Lung microvascular endothelial cell (primary cell): Measurements from ENCODE around the gene NSFL1C. TPM values are rescaled to one million over a fixed set of nuclear protein-coding genes. Genes with fewer than 3 reads are reported as not detected.

Source experiments
- DNase-seq, 2 donors: peaks; one replicate each; pipeline versions ENCODE4 v3.0.0 to v3.0.0-alpha.2; 2010; ENCODE audit warnings: low read depth in 2 of 2
- total RNA-seq: library from RNA; depleted of rRNA; stranded (reverse); fragments of >200 nt; gene quantifications from 2 replicates; pipeline ENCODE4 v1.2.1, GENCODE V29; 2014

The NSFL1C gene
- total RNA-seq, 1 donor from 2014 or later, result 20.6 TPM

- DNase-seq, result no peak
These were observed 17.9 kb upstream of the NSFL1C start for GRCh38 chr20:1484438-1485116.

DNA sequence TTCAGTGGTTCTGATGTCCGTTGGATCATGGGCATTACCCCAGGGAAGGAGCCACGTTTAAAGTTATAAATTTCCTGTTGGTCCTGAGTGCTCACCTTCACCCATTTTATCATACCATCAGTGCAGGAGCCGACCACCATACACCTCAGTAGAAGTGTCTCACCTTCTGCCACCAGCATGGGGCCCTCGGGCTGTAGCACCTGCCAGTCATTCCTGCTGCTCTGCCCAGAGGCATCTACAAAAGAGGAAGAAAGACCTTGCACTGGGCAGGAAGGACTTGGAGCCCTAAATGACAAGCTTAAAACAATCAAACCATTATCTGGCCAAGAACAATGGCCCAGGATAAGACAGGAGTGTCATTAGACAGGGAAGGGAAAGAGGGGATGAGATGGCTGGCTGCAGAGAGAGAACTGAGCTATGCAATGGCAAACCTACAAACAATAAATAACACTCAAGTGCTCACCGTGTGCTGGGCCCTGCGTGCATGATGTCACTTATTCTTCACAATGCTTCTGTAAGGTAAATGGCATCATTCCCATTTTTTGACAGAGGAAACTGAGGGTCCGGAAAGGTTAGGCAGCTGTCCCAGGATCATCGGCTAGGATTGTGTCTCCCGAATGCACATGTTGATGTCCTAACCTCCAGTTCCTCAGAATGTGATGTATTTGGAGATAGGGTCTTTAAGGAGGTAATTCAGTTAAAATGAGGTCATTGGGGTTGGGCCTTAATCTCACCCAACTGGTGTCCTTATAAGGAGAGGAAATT is 13.4 kb upstream of the NSFL1C start:
- DNase-seq, result no peak

GRCh38 chr20:1478566-1478965 is 11.9 kb upstream of the NSFL1C start:
- DNase-seq, result no peak

DNA sequence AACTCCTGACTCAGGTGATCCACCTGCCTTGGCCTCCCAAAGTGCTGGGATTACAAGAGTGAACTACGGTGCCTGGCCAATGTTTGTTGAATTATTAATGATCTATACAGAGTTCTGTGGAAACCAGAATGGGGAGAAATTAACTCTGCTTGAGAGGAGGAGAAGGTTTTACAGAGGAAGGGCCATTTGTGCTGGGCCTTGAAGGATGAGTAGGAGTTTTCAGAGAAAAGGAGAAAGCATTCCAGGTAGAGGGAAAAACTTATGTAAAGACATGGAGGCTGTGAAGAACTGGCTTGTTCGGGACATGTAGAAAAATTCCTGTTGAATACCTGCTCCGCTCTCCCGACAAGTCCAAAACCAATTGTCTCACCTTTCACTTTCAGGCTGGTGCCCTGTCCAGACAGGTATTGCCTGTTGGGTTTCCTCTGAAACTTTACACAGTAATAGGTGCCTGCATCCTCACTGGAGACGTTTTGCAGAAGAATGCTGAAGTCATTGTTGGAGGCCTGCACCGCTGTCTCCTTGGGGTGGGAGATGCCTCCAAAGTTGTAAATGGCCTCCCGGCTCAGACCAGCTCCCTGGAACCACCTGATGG is 11.3 kb upstream of the NSFL1C start:
- DNase-seq, result no peak

GRCh38 chr20:1474817-1475603 is 8.4 kb upstream of the NSFL1C start:
- DNase-seq, result peak; percentile 26 to 27

DNA sequence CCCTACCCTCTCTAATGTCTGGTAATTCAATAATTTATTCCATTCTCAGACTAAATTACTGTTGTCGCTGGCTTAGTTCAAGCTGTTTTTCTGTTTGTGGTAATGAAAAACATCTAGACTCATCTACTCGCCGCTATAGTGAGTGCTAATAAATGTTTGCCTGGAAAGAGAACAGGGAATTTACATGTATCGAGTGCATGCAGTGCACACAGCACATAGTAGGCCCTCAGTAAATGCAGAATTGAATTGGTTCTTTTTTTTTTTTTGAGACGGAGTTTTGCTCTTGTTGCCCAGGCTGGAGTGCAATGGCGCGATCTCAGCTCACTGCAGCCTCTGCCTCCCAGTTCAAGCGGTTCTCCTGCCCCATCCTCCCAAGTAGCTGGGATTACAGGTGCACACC is 7.7 kb upstream of the NSFL1C start:
- DNase-seq, result no peak

DNA sequence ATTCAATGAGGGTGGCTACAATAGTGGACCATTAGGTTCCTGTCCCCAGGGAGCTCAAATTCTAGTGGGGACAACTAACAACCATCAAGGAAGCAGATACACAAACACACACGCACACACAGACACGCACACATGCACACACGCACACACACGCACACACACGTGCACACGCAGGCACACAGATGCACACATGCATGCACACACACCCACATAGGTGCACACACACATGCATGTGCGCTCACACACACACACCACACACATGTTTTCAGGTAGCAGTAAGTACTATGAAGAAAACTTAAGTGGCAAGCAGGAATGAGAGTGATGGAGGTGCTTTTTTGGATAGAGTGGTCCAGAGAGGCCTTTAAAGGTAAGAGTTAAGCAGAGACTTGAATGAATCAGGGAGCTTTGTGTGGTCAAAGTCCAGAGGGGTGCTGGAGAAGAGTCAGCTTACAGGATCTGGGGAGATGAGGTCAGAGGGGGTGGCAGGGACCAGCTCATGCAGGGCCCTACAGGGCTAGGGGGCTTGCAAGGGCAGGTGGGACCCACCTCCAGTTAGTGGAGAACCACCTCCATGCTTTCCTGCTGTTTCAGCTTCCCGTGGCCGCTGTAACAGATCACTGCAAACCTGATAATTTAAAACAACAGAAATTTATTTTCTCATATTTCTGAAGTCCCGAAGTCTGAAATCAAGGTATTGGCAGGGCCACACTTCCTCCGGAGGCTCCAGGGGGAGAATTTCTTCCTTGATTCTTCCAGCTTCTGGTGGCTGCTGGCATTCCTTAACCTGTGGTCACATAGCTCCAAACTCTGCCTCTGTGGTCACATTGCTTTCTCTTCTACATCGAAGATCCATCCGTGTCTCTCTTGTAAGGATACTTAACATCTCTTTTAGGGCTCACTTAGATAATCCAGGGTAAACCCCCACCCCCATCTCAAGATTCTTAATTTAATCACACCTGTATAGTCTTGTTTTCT is 6.9 kb upstream of the NSFL1C start:
- DNase-seq, result no peak

DNA sequence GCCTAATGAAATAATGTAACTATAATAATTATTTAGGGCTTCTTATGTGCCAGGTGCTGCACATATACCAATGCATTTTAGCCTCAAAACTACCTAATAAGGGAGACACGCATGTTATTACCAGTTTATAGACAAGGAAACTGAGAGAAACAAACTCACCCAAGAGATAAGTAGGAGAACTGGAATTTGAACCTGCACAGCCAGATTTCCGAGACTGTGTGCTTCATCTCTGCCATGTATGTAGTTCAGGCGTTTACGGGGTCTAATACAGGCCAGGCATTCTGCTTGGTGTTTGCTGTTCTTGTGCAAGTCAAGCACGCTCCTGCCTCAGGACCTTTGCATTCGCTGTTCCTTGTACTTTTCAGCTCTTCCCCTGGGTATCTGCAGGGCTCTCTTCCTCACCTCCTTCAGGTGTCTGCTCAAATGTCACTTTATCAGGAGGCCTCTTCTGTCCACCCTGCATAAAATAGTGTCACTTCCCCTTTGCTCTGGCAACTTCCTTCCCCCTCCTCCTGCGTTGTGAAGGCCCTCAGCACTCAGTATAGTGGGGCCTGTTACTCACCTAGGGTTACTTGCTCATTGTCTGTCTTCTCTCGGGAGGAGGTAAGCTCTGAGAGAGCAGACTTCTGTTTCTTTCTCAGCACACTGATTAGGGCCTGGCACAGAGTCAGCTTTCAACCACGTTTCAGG is 6.1 kb upstream of the NSFL1C start:
- DNase-seq, result no peak

GRCh38 chr20:1471242-1471641 is 4.6 kb upstream of the NSFL1C start:
- DNase-seq, result no peak

- DNase-seq, result peak; percentile 92 to 97
These were observed 3.4 kb upstream of the NSFL1C start for GRCh38 chr20:1469925-1470571.

DNA sequence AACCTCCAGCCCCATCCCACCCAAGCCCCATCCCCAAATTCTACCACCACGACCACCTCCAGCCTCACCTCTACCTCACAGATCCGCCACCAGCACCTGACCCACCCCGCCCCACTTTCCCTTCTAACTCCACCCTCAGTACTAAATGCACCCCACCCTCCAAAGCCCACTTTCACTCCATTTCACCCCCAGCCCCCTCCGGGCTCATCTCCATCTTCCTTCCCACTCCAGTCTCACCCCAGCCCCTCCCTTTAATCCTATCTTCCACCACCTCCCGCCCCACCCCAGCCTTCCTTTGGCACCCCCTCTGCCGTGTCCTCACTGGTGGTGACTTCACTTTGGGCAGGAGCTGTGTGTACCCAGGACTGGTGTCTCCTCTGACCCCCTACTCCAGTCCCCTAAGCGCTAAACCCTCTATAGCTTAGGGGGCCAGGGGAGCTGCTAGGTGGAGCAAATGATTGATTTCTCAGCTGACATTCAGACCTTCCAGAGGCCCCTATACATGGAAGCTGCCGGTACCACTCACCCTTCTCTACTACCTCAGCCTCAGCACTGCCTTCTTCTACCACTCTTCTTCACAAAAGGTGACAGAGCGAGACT is 2.8 kb upstream of the NSFL1C start:
- peak in 1 of 2 donors; percentile 13 for DNase-seq

- DNase-seq, result no peak
These were observed 1.5 kb upstream of the NSFL1C start for GRCh38 chr20:1468117-1468624.

- peak in 1 of 2 donors; percentile 15 for DNase-seq
These were observed 887 bp upstream of the NSFL1C start for GRCh38 chr20:1467355-1468116.

DNA sequence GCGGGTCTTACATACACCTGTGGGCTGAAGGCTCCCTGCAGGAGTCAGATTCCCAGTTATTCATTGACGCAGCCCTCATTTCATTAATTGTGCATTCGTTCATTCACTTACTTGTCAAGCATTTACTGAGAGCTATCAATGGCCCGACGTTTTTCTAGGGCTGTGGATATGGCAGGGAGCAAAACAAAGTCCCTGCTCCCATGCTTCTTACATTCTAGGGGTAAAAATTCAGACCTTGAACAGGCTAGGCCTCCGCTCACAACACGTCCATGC is 369 bp upstream of the NSFL1C start:
- no peak for DNase-seq

- peak in 1 of 2 donors; percentile 16 for DNase-seq
These were observed 1.0 kb downstream of the NSFL1C start for GRCh38 chr20:1465470-1466210.

DNA sequence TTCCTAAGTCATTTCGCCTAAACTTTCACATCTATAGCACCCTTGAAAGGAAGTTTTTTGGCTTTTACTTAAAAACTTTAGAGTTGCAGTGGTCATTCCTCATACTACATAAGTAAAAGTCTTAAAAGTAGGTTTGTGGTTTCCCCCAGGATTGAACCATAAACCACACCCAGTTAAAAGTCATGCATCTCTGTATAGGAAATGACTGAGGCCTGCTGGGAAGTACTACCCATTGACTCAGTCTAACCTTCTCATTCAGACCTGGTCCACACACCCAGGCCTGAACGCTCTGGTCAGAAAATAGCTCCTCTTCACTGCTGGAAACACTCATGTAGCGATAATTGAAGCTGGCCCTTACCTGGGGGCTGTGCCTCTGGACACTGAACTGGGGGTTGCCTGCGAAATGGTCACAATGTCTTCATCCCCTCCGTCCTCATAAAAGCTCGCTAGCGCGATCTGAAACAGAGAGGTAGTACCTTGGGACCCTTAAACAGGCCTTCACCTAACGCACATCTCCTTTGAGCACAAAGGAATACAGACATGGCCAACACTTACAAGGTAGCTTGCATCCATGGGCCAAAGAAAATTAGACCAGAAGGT is 2.6 kb downstream of the NSFL1C start:
- peak in 1 of 2 donors; percentile 41 for DNase-seq

DNA sequence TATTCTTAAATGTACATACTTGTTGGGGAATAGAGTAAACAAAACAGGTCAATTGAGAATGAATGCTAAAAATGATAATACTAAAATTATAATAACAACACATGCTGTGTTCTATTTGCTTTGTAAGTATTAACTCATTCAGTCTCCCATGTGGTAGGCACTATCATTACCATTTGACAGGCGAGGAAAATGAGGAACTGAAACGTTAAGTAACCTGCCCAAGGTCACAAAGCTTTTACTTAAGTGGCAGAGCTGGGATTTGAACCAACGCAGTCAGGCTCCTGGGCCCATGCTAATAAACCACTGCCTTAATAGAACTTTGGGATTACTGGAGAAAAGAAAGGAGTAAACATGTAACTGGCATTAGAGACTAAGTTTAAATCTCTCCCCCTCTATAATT is 3.8 kb downstream of the NSFL1C start:
- DNase-seq, result no peak
